ENCODE data around the gene CFAP206.

DNA sequence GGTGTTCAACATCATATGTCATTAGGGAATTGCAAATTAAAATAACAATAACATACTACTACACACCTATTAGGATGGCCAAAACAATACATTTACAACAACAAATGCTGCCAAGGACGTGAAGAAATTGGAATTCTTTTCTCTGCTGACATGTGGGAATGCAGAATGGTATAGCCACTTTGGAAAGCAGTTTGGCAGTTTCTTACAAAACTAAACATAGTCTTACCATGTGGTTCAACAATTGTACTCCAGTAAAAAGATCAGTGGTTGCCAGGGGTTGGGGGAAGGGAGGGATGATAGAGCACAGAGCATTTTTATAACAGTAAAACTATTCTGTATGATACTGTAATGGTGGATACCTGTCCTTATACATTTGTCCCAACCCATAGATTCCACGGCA is 12.3 kb upstream of the CFAP206 start:
- TF ChIP-seq EZH2 (IDR thresholded peaks at IDR 0.05; ENCODE audit: insufficient read depth, poor library complexity, severe bottlenecking) (no peak), EZH2phosphoT487 (IDR thresholded peaks at IDR 0.05; ENCODE audit: insufficient read depth, low read depth) (no peak)

Measured in GM23248 (cell line).